ENCODE results near the gene KPNA3.
"Not testable (repeated sequence)": the region's sequence is repeated elsewhere in the genome, so short reads cannot be mapped to it uniquely, and the experiment has no call there.

KPNA3 gene

GRCh38 chr13:49740870-49741269 lies 51.6 kb downstream of the KPNA3 start:
- DNase-seq = no peak

- no peak for DNase-seq
Measured at GRCh38 chr13:49739498-49740187, 52.8 kb downstream of the KPNA3 start.

- DNase-seq = no peak
Measured at GRCh38 chr13:49733181-49733951, 59.1 kb downstream of the KPNA3 start.

GRCh38 chr13:49731766-49732165 lies 60.7 kb downstream of the KPNA3 start:
- no peak for DNase-seq

- DNase-seq = no peak
Measured at GRCh38 chr13:49716615-49717014, 75.9 kb downstream of the KPNA3 start.

GRCh38 chr13:49714757-49715156 lies 77.7 kb downstream of the KPNA3 start:
- no peak for DNase-seq

GRCh38 chr13:49711218-49711863 lies 81.1 kb downstream of the KPNA3 start:
- DNase-seq = no peak

GRCh38 chr13:49704264-49704663 lies 88.2 kb downstream of the KPNA3 start:
- DNase-seq = not testable (repeated sequence)

GRCh38 chr13:49701491-49701890 lies 91.0 kb downstream of the KPNA3 start:
- no peak for DNase-seq

GRCh38 chr13:49697468-49697867 lies 95.0 kb downstream of the KPNA3 start:
- DNase-seq = no peak

GRCh38 chr13:49694446-49694845 lies 98.0 kb downstream of the KPNA3 start:
- DNase-seq = peak; percentile 32

- peak; percentile 14 for DNase-seq
Measured at GRCh38 chr13:49693877-49694276, 98.6 kb downstream of the KPNA3 start.

GRCh38 chr13:49693191-49693733 lies 99.2 kb downstream of the KPNA3 start:
- no peak for DNase-seq

GRCh38 chr13:49690995-49691784 lies 101.3 kb downstream of the KPNA3 start, which contains the start of gene EBPL:
TSS of gene EBPL (minus strand) at chr13:49691486. CDS start at chr13:49691424, 62 bp downstream.
- DNase-seq = peak; percentile 91

GRCh38 chr13:49690133-49690994 lies 102.1 kb downstream of the KPNA3 start:
- DNase-seq = no peak

GRCh38 chr13:49683489-49683888 lies 109.0 kb downstream of the KPNA3 start:
- DNase-seq = no peak

GRCh38 chr13:49681842-49682435 lies 110.5 kb downstream of the KPNA3 start:
- DNase-seq = no peak

- no peak for DNase-seq
Measured at GRCh38 chr13:49679246-49679645, 113.2 kb downstream of the KPNA3 start.

GRCh38 chr13:49678191-49678914 lies 114.1 kb downstream of the KPNA3 start:
- no peak for DNase-seq

- DNase-seq = no peak
Measured at GRCh38 chr13:49676581-49677298, 115.7 kb downstream of the KPNA3 start.

All from suppressor macrophage treated with lipopolysaccharide for 4 hours (primary cell).